Mesendoderm (in vitro differentiated cells): ENCODE results near the gene TBC1D26.
"Not testable (repeated sequence)": the region's sequence is repeated elsewhere in the genome, so short reads cannot be mapped to it uniquely, and the experiment has no call there.

Experiments used
- DNase-seq: peaks from one replicate; pipeline ENCODE4 v3.0.0; 2013
- H2AK5ac ChIP-seq: 2 replicates; pipeline ENCODE4 v1.6.1; 2013; ENCODE audit warnings: low read length, inconsistent platforms
- H2BK120ac ChIP-seq: 2 replicates; pipeline ENCODE4 v1.6.1; 2013; ENCODE audit warnings: low read depth, mild to moderate bottlenecking, low read length, moderate library complexity, mixed read lengths
- H2BK15ac ChIP-seq: replicated peaks from 2 replicates; pipeline ENCODE4 v1.6.1; 2013; ENCODE audit warnings: low read depth, mild to moderate bottlenecking, moderate library complexity
- H2BK5ac ChIP-seq: 2 replicates; pipeline ENCODE4 v1.6.1; 2013; ENCODE audit warnings: low read length, inconsistent platforms
- H3K18ac ChIP-seq: 2 replicates; pipeline ENCODE4 v1.6.1; 2013; ENCODE audit warnings: mild to moderate bottlenecking, low read length, mixed read lengths
- H3K23ac ChIP-seq: one replicate; pipeline ENCODE4 v1.6.1; 2013; ENCODE audit warnings: low read length
- H3K27ac ChIP-seq: 2 replicates; pipeline ENCODE4 v1.5.1; 2013; ENCODE audit warnings: low read depth, mild to moderate bottlenecking, inconsistent platforms, low read length, moderate library complexity
- H3K27me3 ChIP-seq: 2 replicates; pipeline ENCODE4 v1.6.1; 2013; ENCODE audit warnings: low read length, control low read depth, mild to moderate bottlenecking, inconsistent platforms; ENCODE audit not compliant: insufficient read depth, poor library complexity
- H3K36me3 ChIP-seq: 2 replicates; pipeline ENCODE4 v1.6.1; 2013; ENCODE audit warnings: low read length, inconsistent platforms; ENCODE audit not compliant: control insufficient read depth, insufficient read depth
- H3K4ac ChIP-seq: one replicate; pipeline ENCODE4 v1.6.1; 2013; ENCODE audit warnings: low read depth, mild to moderate bottlenecking, low read length, moderate library complexity
- H3K4me1 ChIP-seq: 2 replicates; pipeline ENCODE4 v1.6.1; 2013; ENCODE audit warnings: low read depth, low read length, inconsistent platforms; ENCODE audit not compliant: control insufficient read depth
- H3K4me2 ChIP-seq: 2 replicates; pipeline ENCODE4 v1.6.1; 2013; ENCODE audit warnings: low read length
- H3K4me3 ChIP-seq: 2 replicates; pipeline ENCODE4 v1.5.1; 2013; ENCODE audit warnings: mild to moderate bottlenecking, low read length
- H3K56ac ChIP-seq: one replicate; pipeline ENCODE4 v1.6.1; 2013; ENCODE audit warnings: low read length
- H3K79me1 ChIP-seq: 2 replicates; pipeline ENCODE4 v1.6.1; 2013; ENCODE audit warnings: low read length, inconsistent platforms
- H3K79me2 ChIP-seq: 2 replicates; pipeline ENCODE4 v1.6.1; 2013; ENCODE audit warnings: mild to moderate bottlenecking, low read length; ENCODE audit not compliant: control insufficient read depth, insufficient read depth
- H3K9ac ChIP-seq: 2 replicates; pipeline ENCODE4 v1.6.1; 2013; ENCODE audit warnings: low read length, inconsistent platforms
- H4K5ac ChIP-seq: one replicate; pipeline ENCODE4 v1.6.1; 2013; ENCODE audit warnings: low read length
- H4K8ac ChIP-seq: one replicate; pipeline ENCODE4 v1.6.1; 2013; ENCODE audit warnings: low read depth, mild to moderate bottlenecking, control low read depth, low read length, moderate library complexity
- WGBS: extraction: QIAGEN DNeasy Blood & Tissue Kit; methylation state at CpG from one replicate; pipeline ENCODE4 v1.1.7; 2013; ENCODE audit warnings: low lambda C conversion rate, missing lambda C conversion rate; ENCODE audit not compliant: insufficient coverage; ENCODE audit errors: extremely low coverage; 5-methylcytosine and 5-hydroxymethylcytosine counted together

Gene TBC1D26

GRCh38 chr17:15744074-15744676, 12.1 kb downstream of the TBC1D26 start:
- H3K4ac ChIP-seq: no peak overlapping the region
- no peak overlapping the region for H4K8ac ChIP-seq
- H3K79me2 ChIP-seq: no peaks in the 10 kb centered on the region
- no peak overlapping the region for H4K5ac ChIP-seq
- H3K27ac ChIP-seq: no peak overlapping the region
- no peak overlapping the region for H3K4me3 ChIP-seq
- WGBS: no CpG with 5 or more reads among the region's 7 CpGs
- no peaks in the 10 kb centered on the region for H3K79me1 ChIP-seq
- no peaks in the 10 kb centered on the region for H3K36me3 ChIP-seq
- H2BK120ac ChIP-seq: no peak overlapping the region
- no peak for DNase-seq
- H2AK5ac ChIP-seq: no peak overlapping the region
- H3K56ac ChIP-seq: no peak overlapping the region
- H3K4me2 ChIP-seq: no peak overlapping the region
- H3K4me1 ChIP-seq: peaks cover 2% of the 10 kb centered on the region
- H3K9ac ChIP-seq: no peak overlapping the region
- no peak overlapping the region for H2BK5ac ChIP-seq
- H3K23ac ChIP-seq: no peak overlapping the region
- no peak overlapping the region for H3K18ac ChIP-seq
- H3K27me3 ChIP-seq: no peaks in the 10 kb centered on the region
- H2BK15ac ChIP-seq: no peak overlapping the region

GRCh38 chr17:15744885-15745284, 12.8 kb downstream of the TBC1D26 start:
- H3K56ac ChIP-seq: no peak overlapping the region
- H3K79me1 ChIP-seq: no peaks in the 10 kb centered on the region
- H3K4me1 ChIP-seq: peaks cover 2% of the 10 kb centered on the region
- H2BK120ac ChIP-seq: no peak overlapping the region
- no peak overlapping the region for H2BK15ac ChIP-seq
- H3K9ac ChIP-seq: no peak overlapping the region
- no peak overlapping the region for H4K5ac ChIP-seq
- H3K27me3 ChIP-seq: no peaks in the 10 kb centered on the region
- H3K36me3 ChIP-seq: no peaks in the 10 kb centered on the region
- H4K8ac ChIP-seq: no peak overlapping the region
- no peak overlapping the region for H3K27ac ChIP-seq
- H3K18ac ChIP-seq: no peak overlapping the region
- DNase-seq: peak; percentile 89
- no peak overlapping the region for H2AK5ac ChIP-seq
- no peaks in the 10 kb centered on the region for H3K79me2 ChIP-seq
- H3K23ac ChIP-seq: no peak overlapping the region
- H3K4me2 ChIP-seq: no peak overlapping the region
- H3K4me3 ChIP-seq: no peak overlapping the region
- no peak overlapping the region for H2BK5ac ChIP-seq
- no CpG with 5 or more reads among the region's 2 CpGs for WGBS
- H3K4ac ChIP-seq: no peak overlapping the region

- not testable (repeated sequence) for H3K36me3 ChIP-seq, H3K4me3 ChIP-seq, DNase-seq, H4K8ac ChIP-seq, H4K5ac ChIP-seq, H3K56ac ChIP-seq, H3K27me3 ChIP-seq, H3K4ac ChIP-seq, H3K4me2 ChIP-seq, H3K27ac ChIP-seq, H3K18ac ChIP-seq, H3K23ac ChIP-seq, H3K4me1 ChIP-seq, H2BK15ac ChIP-seq, H2BK120ac ChIP-seq, H2AK5ac ChIP-seq, H3K9ac ChIP-seq, H3K79me1 ChIP-seq, H3K79me2 ChIP-seq, H2BK5ac ChIP-seq
- no CpG with 5 or more reads among the region's 36 CpGs for WGBS
Measured at GRCh38 chr17:15749403-15749802, 17.3 kb downstream of the TBC1D26 start.

- not testable (repeated sequence) for H3K23ac ChIP-seq, H3K56ac ChIP-seq, H2AK5ac ChIP-seq, H4K8ac ChIP-seq, H3K36me3 ChIP-seq, H3K27me3 ChIP-seq, H3K4ac ChIP-seq, H2BK15ac ChIP-seq, H3K79me2 ChIP-seq, DNase-seq, H4K5ac ChIP-seq, H3K79me1 ChIP-seq, H3K18ac ChIP-seq, H2BK5ac ChIP-seq, H3K4me1 ChIP-seq, H2BK120ac ChIP-seq, H3K4me3 ChIP-seq, H3K27ac ChIP-seq, H3K9ac ChIP-seq, H3K4me2 ChIP-seq
- no CpG with 5 or more reads among the region's 14 CpGs for WGBS
Measured at GRCh38 chr17:15768865-15769533, 36.9 kb downstream of the TBC1D26 start.

- not testable (repeated sequence) for H3K79me1 ChIP-seq, H3K4me1 ChIP-seq, H2AK5ac ChIP-seq, H3K4ac ChIP-seq, H2BK120ac ChIP-seq, H3K27me3 ChIP-seq, H2BK5ac ChIP-seq, DNase-seq, H4K5ac ChIP-seq, H2BK15ac ChIP-seq, H3K79me2 ChIP-seq, H3K9ac ChIP-seq, H3K23ac ChIP-seq, H4K8ac ChIP-seq, H3K36me3 ChIP-seq, H3K56ac ChIP-seq, H3K4me2 ChIP-seq, H3K18ac ChIP-seq, H3K27ac ChIP-seq, H3K4me3 ChIP-seq
- no CpG with 5 or more reads among the region's 7 CpGs for WGBS
Measured at GRCh38 chr17:15770679-15771078, 38.6 kb downstream of the TBC1D26 start.

- Histone ChIP-seq H2BK15ac (no peak overlapping the region), H3K4me3 (no peak overlapping the region), H3K23ac (no peak overlapping the region), H3K18ac (no peak overlapping the region), H3K36me3 (no peaks in the 10 kb centered on the region), H4K8ac (no peak overlapping the region), H3K27me3 (no peaks in the 10 kb centered on the region), H4K5ac (no peak overlapping the region), H3K9ac (no peak overlapping the region), H3K27ac (no peak overlapping the region), H3K56ac (no peak overlapping the region), H2BK120ac (no peak overlapping the region), H3K4me2 (no peak overlapping the region), H3K79me1 (no peaks in the 10 kb centered on the region), H2AK5ac (no peak overlapping the region), H3K79me2 (no peaks in the 10 kb centered on the region), H3K4me1 (no peaks in the 10 kb centered on the region), H3K4ac (no peak overlapping the region), H2BK5ac (no peak overlapping the region)
- no peak for DNase-seq
Measured at GRCh38 chr17:15776871-15777270, 44.8 kb downstream of the TBC1D26 start.
